ENCODE measurements around the gene CAMTA1.
"Not testable (repeated sequence)": the region's sequence is repeated elsewhere in the genome, so short reads cannot be mapped to it uniquely, and the experiment has no call there.

CAMTA1 gene

DNA sequence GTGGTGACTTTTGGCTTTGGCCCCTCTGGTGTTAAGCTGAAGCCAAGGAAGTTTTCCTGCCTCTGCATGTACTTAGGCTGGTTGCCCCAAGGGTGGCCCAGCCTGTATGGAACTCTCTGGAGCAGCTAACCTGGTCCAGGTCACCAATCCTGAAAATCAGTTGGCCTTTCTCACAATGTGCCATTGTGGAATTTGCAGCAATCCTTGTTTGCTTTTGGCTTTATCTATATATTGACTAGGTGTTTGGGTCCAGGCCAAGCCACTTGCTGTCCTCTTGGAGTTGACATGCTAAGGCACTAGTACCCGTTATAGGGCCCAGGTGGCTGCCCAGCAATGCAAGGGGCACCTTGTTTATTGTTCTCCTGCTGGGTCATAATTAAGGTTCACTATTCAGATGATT, 124.6 kb downstream of the CAMTA1 start:
- no peak for DNase-seq

- no peak for DNase-seq
Observed at GRCh38 chr1:6911021-6911941, 126.0 kb downstream of the CAMTA1 start.

DNA sequence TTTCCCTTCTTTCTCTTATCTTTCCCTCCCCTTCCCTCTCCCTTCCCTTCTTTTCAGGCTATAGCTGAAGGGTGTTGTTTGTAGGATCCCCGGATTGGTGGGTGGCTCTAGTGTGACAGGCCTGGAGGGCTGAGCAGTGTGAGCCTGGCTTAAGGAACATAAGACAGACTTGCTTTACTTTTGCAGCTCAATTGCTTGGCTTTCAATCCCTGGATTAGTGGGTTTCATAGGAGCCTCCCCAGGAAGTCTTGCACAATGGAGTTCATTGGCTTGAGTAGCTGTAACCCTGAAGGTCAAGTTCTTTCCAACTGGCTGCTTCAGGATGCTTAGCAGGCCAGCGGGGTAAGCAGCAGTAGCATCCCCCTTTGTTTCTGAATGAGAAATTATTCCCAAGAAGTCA, 126.7 kb downstream of the CAMTA1 start:
- DNase-seq: no peak

- no peak for DNase-seq
Observed at GRCh38 chr1:6912518-6912917, 127.3 kb downstream of the CAMTA1 start.

DNA sequence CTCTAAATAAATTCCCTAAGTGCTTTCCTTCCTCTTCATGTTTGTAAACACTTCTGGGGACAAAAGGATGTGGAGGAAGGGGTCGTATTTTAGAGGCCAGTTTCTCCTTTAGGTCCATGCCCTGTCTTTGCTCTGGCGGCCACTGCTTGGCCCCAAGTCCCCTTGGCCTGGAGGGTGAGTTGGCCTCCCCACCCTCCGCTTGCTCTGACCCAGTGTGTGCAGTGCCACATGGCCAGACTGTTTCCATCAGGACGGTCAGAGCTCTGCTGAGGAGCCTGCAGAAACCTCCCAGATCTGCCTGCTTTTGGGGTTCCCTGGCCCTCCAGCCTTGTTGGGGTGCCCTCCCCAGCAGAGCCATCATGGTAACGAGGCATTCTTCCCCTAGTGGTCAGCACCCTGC, 127.8 kb downstream of the CAMTA1 start:
- no peak for DNase-seq

GRCh38 chr1:6914706-6915105, 129.5 kb downstream of the CAMTA1 start:
- DNase-seq: no peak

GRCh38 chr1:6915999-6916565, 130.8 kb downstream of the CAMTA1 start:
- no peak for DNase-seq

GRCh38 chr1:6917067-6917466, 131.8 kb downstream of the CAMTA1 start:
- no peak for DNase-seq

DNA sequence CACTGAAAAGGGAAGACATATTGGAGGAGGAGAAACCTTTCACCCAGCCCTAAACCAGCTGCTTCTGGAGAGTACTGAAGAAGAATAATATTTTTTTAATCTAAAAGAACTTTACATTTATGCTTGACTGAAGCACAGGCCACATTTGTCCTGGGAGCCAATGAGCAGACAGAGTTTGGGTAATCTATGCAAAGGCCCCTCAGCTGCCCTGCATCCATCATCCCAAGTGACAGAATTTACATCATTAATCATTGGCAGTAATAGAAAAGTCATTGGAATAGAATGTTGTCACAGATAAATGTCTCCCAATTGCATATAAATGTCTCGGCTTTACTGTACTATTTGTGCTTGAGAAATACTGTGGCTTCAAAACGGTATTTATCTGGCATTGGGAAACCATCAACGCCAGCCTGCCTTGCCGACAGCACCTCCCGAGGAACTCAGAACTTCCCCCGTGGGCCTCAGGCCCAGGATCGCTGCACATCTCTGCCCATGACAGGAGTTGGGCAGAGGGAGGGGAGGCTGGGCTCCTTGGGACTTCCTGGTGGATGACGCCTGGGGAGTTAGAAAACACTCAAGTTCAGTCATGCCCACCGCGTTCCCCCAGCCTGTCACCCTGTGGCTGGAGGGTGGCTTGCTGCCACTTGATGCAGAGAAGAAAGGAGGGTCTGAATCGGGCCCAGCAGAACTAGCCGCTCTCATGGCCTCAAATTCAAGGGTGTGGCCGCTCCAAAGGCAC, 133.1 kb downstream of the CAMTA1 start:
- no peak for DNase-seq

GRCh38 chr1:6918925-6919511, 133.8 kb downstream of the CAMTA1 start:
- no peak for DNase-seq

- DNase-seq: not testable (repeated sequence)
Observed at GRCh38 chr1:6921506-6921905, 136.3 kb downstream of the CAMTA1 start.

DNA sequence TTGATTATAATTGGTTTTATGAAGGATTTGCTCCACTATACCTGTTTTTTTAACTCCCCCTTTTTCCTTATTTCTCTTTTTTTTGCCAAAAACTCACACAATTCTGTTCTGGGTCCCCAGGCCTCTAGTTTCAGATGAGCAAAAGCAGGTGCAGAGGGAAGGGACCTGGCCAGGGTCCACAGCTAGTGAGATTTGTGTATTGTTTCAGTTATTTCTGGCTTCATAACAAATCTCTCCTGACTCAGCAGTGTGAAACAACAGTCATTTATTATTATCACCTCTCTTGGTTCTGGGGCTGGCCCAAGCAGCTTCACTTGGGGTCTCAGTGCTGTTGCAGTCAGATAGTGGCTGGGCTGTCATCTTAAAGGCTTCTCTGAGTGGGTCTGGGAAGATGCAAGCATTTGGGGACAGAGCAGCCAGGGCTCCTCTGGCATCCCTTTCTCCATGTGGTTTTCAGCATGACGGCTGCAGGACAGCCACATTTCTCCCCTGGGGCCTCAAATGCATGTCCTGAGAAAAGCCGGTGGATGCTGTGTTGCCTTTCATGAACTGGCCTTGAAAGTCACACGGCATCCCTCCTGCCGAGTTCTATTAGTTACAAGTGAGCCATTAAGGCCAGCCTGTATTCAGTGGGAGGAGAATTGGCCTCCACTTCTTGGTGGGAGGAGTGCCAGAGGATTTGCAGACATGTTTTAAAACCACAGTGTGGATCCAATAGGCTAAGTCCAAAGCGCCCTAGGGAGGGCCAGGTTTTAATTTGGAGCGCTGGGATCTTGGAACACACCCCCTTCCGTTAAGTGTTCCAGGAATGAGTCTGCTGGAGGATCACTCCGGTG, 137.1 kb downstream of the CAMTA1 start:
- DNase-seq: no peak

- DNase-seq: no peak
Observed at GRCh38 chr1:6923012-6923411, 137.8 kb downstream of the CAMTA1 start.

- DNase-seq: no peak
Observed at GRCh38 chr1:6923416-6923815, 138.2 kb downstream of the CAMTA1 start.

DNA sequence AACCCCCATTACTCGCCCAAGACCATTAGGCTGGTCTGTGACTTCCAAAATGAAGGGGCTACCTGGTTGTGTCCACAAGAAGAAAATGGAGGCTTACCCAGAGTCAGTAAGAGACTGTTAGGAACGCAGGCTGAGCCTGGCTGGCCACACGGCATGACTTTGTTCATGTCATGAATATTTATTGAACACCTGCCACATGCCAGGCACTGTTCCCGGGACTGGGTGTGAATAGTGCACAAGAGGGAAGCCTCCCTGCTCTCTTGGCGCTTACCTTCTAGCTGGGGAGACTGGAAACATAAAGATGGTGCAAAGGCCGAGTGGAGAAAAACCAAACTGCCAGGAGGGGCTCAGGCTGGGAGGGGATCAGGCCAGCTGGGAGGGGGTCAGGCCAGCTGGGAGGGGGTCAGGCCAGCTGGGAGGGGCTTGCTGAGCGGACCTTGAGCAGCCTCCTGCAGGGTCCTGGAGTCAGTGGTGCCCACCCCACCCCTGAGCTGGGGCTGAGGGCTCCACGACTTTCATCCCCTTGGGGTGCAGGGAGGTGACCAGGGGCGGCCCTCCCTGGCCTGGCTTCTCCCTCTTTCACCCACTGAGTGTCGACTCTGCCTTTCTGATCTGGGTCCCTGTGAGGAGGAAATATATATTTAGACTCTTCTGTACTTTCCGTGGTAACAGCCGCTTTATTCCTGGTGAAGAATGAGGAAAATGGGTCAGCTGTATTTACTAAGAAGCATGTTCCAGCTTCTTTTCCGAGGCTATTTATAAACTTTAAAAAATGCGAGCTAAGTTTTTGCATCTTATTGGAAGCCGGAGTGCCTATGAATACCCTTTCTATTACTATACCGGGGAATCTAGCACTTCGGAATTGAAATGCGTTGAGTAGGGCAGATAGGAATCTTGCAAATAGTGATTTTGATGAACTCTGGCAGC, 139.0 kb downstream of the CAMTA1 start:
- DNase-seq: no peak

DNA sequence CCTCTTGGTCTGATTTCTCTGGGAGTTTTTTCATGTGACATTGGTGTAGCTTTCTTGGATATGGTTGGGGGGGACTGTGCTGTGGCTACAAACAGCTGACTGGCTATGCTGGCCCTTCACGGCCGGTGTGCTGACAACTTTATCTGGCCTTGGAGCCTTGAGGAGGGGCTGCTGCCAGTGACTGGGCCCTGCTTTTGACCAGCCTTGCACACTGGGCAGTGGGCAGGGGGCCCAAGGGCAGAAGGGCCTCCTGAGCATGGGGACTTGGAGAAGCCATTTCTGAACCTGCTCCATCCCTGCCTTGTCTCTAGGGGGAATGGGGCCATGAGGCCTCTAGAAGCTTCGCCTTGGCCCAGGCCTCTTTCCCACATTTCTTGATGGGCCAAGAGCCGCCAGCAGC, 139.6 kb downstream of the CAMTA1 start:
- DNase-seq: no peak

- DNase-seq: no peak
Observed at GRCh38 chr1:6927626-6928025, 142.4 kb downstream of the CAMTA1 start.

- no peak for DNase-seq
Observed at GRCh38 chr1:6928106-6928885, 143.0 kb downstream of the CAMTA1 start.

DNA sequence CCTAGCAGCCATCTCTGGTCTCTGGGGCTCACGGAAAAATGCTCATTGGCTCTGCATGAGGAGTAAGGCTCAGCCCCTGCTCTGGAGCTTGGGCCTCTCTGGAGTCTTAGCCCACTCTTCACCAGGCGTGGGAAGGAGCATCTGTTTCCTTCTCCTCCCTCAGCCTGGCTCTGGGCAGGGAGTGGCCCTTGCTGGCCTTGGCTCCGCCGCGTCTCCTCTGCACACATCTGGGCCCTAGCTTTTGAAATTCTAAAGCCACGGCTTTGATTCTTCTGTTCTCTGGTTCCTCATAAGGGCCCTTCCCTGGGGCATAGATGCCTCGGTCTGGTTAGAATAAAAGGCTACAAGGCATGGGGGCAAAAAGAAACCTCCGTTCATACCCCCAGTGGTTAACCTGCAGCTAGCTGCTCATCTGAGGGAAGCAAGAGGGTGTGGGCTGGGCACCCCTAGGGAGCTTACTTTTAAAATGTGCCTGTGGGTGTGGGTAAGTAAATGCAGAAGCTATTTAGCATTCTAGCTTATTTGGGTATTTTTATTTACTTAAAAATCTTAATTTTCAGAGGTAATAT, 145.6 kb downstream of the CAMTA1 start:
- DNase-seq: no peak

GRCh38 chr1:6935361-6935883, 150.2 kb downstream of the CAMTA1 start:
- DNase-seq: no peak
